Mesothelial cell of epicardium (in vitro differentiated cells): Measurements from ENCODE around the gene EDNRA. TPM values are rescaled to one million over a fixed set of nuclear protein-coding genes. Genes with fewer than 3 reads are reported as not detected.

Source experiments
- DNase-seq, 2 experiments: peaks; one replicate each; pipeline ENCODE4 v3.0.0; 2021; ENCODE audit warnings: low spot score in 2 of 2; ENCODE audit not compliant: unreplicated experiment in 2 of 2
- H3K27ac Mint-ChIP-seq: 2 replicates; pipeline ENCODE4 v1.8.0; 2021; ENCODE audit warnings: mixed read lengths
- H3K27me3 Mint-ChIP-seq: 2 replicates; pipeline ENCODE4 v1.8.0; 2021; ENCODE audit warnings: low read depth, mixed read lengths
- H3K36me3 Mint-ChIP-seq: 2 replicates; pipeline ENCODE4 v1.8.0; 2021; ENCODE audit warnings: mixed read lengths
- H3K4me1 Mint-ChIP-seq: 2 replicates; pipeline ENCODE4 v1.8.0; 2021; ENCODE audit warnings: mixed read lengths
- H3K4me3 Mint-ChIP-seq: 2 replicates; pipeline ENCODE4 v1.8.0; 2021; ENCODE audit warnings: mild to moderate bottlenecking, moderate library complexity, mixed read lengths
- H3K9me3 Mint-ChIP-seq: 2 replicates; pipeline ENCODE4 v1.8.0; 2021; ENCODE audit warnings: mixed read lengths
- CTCF ChIP-seq: fragments of 200-600 bp; sonication (generic); IDR thresholded peaks from one replicate; pipeline ENCODE4 v1.5.0; 2021; ENCODE audit warnings: antibody characterized with exemption; ENCODE audit not compliant: unreplicated experiment
- total RNA-seq: library from RNA; stranded (reverse); gene quantifications from 3 replicates; pipeline ENCODE4 v1.2.1, GENCODE V29; 2021

The EDNRA gene
- total RNA-seq, 1 donor from 2014 or later: 140 TPM

DNA sequence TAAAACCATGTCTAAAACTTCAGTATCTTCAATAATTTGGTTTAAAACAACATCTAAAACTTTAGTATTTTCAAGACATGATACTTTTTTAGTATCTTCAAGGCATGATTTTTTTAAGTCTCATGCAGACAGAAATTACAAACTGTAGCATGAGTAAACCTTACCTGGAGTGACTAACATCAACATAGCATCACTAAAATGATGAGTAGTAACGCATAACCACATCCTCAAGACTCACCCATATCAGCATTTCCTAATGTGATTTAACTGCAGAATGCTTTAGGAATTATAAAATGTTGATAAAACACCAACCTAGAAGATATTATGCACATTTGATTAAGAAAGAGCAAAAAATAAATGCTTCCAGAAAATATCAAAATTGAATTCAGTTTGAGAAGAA, 19.7 kb upstream of the EDNRA start:
- H3K27me3 Mint-ChIP-seq: no peaks in the 10 kb centered on the region
- no peak for DNase-seq
- H3K4me1 Mint-ChIP-seq: no peaks in the 10 kb centered on the region
- peaks cover 19% of the 10 kb centered on the region for H3K9me3 Mint-ChIP-seq
- peaks cover 10% of the 10 kb centered on the region for H3K36me3 Mint-ChIP-seq
- no peak for TF ChIP-seq CTCF
- H3K27ac Mint-ChIP-seq: no peak overlapping the region
- no peak overlapping the region for H3K4me3 Mint-ChIP-seq

DNA sequence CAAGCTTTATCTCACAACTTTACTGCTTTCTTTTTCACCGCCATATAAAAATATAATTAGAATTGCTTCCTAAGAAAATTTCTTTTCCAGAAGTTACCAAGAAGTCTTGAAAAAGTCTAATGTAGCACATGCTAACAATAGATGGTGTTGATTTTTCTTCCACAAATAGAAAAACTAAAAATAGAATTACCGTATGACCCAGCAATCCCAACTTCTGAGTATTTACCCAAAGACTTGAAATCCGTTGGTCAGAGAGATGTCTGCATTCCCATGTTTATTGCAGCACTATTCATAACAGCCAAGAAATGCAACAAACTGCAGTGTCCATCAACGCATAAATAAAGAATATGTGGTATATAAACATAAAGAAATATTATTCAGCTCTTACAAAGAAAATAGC, 17.8 kb upstream of the EDNRA start:
- no peak overlapping the region for H3K4me3 Mint-ChIP-seq
- no peaks in the 10 kb centered on the region for H3K27me3 Mint-ChIP-seq
- H3K36me3 Mint-ChIP-seq: peaks cover 10% of the 10 kb centered on the region
- peaks cover 19% of the 10 kb centered on the region for H3K9me3 Mint-ChIP-seq
- H3K27ac Mint-ChIP-seq: no peak overlapping the region
- DNase-seq: no peak
- H3K4me1 Mint-ChIP-seq: no peaks in the 10 kb centered on the region
- TF ChIP-seq CTCF: no peak

DNA sequence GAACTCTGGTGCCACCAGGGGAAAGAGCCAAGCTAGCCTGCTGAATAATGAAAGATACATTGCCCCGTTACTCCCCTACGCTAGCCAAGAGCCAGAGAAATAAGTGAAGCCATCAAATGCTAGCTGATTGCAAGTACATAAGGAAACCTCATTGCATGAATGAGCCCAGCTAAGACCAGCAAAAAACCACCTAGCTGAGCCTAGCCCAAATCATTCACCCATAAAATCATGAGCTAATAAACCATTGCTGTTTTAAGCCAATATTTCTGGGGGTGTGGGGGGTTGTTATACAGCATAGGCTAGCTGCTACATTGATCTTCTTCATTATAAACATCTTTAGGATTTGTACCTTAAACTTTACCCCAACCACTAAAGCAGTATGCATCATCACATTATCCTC, 15.4 kb upstream of the EDNRA start:
- no peak for TF ChIP-seq CTCF
- Mint-ChIP-seq H3K27ac (no peak overlapping the region), H3K27me3 (no peaks in the 10 kb centered on the region), H3K9me3 (peaks cover 39% of the 10 kb centered on the region), H3K4me1 (no peaks in the 10 kb centered on the region), H3K36me3 (peaks cover 19% of the 10 kb centered on the region), H3K4me3 (no peak overlapping the region)
- no peak for DNase-seq

DNA sequence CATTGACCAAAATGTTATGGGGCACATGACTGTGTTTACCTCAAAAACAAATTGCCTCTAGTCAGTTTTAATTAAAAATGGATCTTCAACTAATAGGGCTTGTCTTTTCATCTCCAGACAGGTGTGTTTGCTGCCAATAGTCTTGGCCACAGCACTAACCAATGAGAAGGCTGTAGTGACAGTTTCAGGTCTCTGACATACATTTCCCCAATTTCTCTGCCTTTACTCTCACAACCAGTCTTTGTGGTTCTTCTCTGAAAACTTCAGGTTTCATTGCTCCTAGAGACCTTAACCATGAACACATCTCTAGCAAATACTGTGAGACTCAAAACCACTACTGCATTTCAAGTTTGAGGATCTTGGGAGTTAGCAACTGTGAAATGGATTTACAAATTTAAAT, 3.5 kb upstream of the EDNRA start:
- peaks cover 23% of the 10 kb centered on the region for H3K4me1 Mint-ChIP-seq
- peaks cover 11% of the 10 kb centered on the region for H3K36me3 Mint-ChIP-seq
- peaks cover 54% of the 10 kb centered on the region for H3K9me3 Mint-ChIP-seq
- no peak overlapping the region for H3K4me3 Mint-ChIP-seq
- no peak for TF ChIP-seq CTCF
- DNase-seq: no peak
- no peak overlapping the region for H3K27ac Mint-ChIP-seq
- no peaks in the 10 kb centered on the region for H3K27me3 Mint-ChIP-seq

- H3K36me3 Mint-ChIP-seq: peaks cover 6% of the 10 kb centered on the region
- peaks cover 36% of the 10 kb centered on the region for H3K9me3 Mint-ChIP-seq
- no peaks in the 10 kb centered on the region for H3K27me3 Mint-ChIP-seq
- no peak for DNase-seq
- H3K4me3 Mint-ChIP-seq: peak overlapping the region; percentile 90
- no peak for TF ChIP-seq CTCF
- peaks cover 32% of the 10 kb centered on the region for H3K4me1 Mint-ChIP-seq
- peak overlapping the region; percentile 96 for H3K27ac Mint-ChIP-seq
These were observed 1.5 kb upstream of the EDNRA start for GRCh38 chr4:147479376-147479775.

GRCh38 chr4:147479786-147480185, 1.1 kb upstream of the EDNRA start:
- no peak for DNase-seq
- TF ChIP-seq CTCF: no peak
- H3K4me3 Mint-ChIP-seq: peak overlapping the region; percentile 90
- H3K27ac Mint-ChIP-seq: peak overlapping the region; percentile 96
- peaks cover 33% of the 10 kb centered on the region for H3K4me1 Mint-ChIP-seq
- peaks cover 4% of the 10 kb centered on the region for H3K36me3 Mint-ChIP-seq
- peaks cover 33% of the 10 kb centered on the region for H3K9me3 Mint-ChIP-seq
- no peaks in the 10 kb centered on the region for H3K27me3 Mint-ChIP-seq
